HG03060 (cell line): ENCODE results near the gene KCNN4.

Source experiments
- ATAC-seq: cut with Tn5 transposase; IDR thresholded peaks from one replicate; pipeline ENCODE4 v1.9.1; 2021; ENCODE audit warnings: low read depth, moderate number of reproducible peaks; ENCODE audit not compliant: unreplicated experiment

The KCNN4 gene

GRCh38 chr19:43799502-43800142, 18.8 kb upstream of the KCNN4 start:
- no peak for ATAC-seq

DNA sequence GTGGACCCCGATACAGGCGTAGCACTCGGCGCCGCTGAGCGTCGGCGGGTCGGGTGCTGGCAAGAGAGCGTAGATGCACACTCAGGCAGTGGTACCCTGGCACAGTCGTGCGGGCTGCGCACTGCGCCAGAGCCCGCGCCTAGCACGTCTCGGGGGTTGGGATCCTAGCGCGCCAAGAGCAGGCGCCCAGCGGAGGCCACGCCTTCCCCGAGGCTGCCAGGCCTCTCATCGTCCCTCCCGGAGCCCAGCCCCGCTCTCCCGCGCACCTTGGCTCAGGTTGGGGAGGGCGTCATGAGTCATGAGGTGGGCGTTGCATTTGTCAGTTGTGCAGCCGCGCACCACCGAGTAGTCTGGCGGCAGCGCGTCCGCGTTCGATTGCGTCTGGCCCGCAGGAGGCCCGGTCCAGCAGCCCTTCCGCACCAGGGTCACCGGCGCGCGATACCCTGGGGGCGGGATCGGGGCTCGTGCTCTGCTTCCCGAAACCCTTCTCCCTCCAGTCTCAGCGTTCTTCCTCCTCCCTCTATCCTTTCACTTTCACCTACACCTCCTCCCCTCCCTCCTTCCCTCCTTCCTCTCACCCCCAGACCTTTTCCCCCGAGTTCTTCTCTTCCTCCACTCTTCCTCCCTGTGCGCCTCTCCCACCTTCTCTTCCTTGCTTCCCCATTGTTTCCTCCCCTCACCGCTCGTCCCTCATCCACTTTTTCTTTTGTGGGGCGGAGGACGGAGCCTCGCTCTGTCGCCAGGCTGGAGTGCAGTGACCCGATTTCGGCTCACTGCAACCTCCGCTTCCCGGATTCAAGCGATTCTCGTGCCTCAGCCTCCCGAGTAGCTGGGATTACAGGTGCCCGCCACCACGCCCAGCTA, 18.0 kb upstream of the KCNN4 start:
- no peak for ATAC-seq

GRCh38 chr19:43798026-43798545, 17.3 kb upstream of the KCNN4 start:
- ATAC-seq = no peak

- no peak for ATAC-seq
Measured at GRCh38 chr19:43797556-43797955, 16.8 kb upstream of the KCNN4 start.

DNA sequence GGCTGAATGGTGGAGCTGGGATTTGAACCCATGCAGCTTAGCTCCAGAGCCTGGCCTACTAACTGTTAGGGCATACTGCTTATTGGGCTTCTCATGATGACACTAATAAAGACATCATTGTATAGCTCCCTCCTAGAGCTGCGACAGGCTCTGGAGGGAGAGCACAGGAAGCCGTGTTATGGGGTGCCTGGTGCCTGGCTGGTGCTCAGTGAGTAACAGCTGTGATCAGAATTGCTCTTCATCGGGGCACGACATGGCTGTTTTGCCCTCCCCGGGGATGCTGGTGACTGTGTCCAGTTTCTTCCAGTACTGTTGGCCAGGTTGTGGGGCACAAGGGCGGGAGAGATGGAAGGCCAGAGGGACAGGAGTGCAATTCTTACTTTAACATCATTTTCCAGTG, 16.3 kb upstream of the KCNN4 start:
- ATAC-seq = no peak

- ATAC-seq = no peak
Measured at GRCh38 chr19:43790587-43790986, 9.8 kb upstream of the KCNN4 start.

GRCh38 chr19:43789029-43789428, 8.3 kb upstream of the KCNN4 start:
- ATAC-seq = no peak

DNA sequence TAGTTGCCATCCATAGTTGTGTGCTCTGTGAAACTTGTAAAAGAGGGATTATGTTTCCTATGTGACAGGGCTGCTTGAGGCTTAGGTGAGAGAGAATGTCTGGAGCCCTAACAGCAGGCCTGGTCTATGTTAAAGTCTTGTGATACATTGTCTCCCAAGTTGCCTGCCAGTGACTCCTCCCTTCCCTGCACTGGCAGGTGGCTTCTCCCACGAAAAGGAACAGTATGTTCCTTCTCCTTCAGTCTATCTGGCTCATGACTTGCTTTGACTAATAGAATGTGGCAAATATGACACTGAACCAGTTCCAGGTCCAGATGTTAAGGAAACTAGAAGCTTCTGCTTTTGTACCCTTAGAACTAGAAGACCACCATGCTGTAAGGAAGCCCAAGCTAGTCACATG, 5.9 kb upstream of the KCNN4 start:
- ATAC-seq = no peak

GRCh38 chr19:43784981-43785808, 4.4 kb upstream of the KCNN4 start:
- no peak for ATAC-seq

GRCh38 chr19:43784241-43784980, 3.6 kb upstream of the KCNN4 start:
- ATAC-seq = no peak

DNA sequence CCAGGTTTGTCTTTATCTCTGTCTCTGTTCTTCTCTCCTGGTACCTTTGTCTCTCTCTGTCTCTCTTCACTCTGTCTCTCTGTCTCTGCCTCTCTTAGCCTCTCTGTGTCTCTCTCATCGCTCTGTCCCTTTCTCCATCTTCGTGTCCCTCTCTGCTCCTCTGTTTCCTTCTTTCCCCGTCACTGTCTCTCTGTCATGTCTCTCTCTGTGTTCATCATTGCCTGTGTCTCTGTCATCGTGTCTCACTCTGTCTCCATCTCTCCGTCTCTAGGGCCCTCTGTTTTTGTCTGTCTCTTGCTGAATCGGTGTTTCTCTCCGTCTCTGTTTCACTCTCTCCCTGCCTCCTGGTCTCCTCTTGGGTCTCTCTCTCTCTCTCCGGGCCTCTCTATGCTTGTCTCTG, 2.9 kb upstream of the KCNN4 start:
- no peak for ATAC-seq

DNA sequence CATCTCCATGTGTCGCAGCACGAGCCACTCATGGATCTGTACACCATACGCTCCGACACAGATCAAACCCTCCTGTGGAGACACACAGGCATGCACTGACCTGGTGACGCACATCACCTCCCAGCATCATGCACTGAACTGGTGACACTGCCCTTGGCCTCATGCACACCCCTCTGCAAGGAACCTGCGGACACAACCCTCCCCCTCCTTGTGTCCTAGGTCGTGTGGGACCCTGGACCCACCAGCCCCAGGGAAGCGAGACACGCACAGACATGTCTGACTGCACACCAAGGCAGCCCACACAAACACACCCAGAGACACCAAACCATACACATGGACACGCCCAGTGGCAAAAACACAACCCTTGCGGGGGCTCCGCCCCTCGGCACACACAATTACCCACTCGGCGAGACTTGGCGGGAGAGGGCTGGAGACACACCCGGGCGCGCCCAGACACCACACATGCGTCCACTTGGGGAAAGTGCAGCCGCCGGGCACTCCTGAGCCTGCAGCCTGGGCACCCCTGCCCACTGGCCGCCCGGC, 2.0 kb upstream of the KCNN4 start:
- ATAC-seq = no peak

GRCh38 chr19:43782311-43782660, 1.5 kb upstream of the KCNN4 start:
- ATAC-seq = no peak

- ATAC-seq = no peak
Measured at GRCh38 chr19:43781630-43782310, 997 bp upstream of the KCNN4 start.

DNA sequence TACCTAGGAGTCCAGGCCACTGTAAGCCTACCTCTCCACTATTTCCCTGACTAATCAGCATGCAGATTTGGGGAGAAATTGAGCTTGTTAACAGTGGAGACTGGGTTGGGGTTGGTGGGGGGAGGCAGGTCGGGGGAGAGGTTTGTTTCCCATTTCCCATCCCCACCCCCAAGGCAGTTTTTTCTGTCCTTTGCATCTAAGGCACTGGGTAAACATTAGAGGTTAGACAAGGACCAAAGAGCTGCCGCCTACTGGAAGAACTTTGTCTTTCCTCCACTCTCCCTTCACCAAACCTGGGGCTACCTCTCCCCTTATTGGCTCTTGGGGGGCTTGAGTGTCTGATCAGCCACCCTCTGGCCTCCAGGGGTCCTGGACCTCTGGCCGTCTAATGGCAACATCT, 953 bp downstream of the KCNN4 start:
- ATAC-seq = no peak

DNA sequence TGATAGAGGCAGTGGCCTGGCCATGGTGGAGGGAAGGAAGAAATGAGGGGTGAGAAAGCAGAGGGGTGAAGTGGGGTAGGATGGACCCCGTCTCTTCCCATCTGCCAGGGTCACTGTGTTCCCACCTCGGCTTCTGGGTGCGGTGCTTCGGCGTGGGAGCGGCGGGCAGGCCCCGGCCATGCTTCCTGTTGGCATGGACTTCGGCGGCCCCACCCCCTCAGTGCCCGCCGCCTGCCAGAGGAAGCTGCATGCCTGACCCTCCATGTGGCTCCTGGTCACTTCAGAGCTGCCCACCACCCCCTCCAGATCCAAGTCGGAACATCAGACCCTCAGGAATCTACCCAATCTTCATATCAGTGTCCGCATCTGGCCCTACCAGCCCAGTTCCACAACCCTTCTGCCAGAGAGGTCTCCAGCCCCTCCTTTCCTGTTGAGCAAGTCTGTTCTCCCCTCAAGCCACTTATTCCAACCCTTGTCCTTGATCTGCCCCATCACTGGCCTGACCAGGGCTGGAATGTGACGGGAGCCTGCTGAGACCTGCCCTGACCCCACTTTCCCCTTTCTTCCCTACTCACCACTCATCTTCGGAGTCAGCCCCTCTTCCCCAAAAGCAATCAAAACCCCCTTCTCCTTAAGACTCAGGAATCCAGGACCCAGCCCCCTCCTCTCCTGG, 1.5 kb downstream of the KCNN4 start:
- no peak for ATAC-seq

DNA sequence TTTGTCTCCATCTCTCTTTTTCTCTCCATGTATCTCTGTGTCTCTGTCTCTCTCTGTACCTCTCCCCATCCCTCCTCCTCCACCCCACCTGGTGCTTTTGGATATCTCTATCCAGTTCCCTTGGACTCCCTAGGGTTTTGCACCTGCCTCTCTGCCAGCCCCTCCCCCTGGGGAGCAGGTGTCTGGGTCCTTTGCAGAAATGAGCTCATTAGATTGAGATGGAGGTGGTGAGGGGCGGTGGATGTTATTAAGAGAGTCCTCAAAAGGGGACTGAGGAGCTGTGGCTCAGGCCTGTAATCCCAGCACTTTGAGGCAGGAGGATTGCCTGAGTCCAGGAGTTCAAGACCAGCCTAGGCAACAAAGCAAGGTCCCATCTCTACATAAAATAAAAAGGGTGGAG, 2.1 kb downstream of the KCNN4 start:
- ATAC-seq = no peak

DNA sequence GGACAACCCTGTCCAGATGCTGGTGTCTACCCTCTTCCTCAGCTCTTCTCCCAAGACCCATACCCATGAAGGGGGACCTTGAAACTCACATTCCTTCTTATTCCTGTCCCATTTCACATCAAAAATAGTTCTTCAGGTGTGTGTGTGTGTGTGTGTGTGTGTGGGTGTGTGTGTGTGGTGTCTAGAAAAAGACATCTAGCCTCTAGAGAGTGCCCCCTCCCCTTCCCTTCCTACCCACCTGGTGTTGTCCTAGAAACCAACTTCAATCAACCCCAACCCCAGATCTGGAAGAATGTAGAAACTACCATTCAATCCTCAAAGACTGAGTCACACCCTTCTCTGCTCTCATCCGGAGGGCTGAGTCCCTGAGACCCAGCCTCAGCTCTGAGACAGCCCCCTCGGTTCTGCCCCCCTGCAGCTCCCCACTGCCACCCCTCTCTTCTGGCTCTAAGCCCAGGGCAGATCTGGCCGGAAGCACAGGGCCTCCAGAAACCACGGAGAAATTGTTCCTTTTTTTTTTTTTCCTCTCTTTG, 3.5 kb downstream of the KCNN4 start:
- no peak for ATAC-seq

DNA sequence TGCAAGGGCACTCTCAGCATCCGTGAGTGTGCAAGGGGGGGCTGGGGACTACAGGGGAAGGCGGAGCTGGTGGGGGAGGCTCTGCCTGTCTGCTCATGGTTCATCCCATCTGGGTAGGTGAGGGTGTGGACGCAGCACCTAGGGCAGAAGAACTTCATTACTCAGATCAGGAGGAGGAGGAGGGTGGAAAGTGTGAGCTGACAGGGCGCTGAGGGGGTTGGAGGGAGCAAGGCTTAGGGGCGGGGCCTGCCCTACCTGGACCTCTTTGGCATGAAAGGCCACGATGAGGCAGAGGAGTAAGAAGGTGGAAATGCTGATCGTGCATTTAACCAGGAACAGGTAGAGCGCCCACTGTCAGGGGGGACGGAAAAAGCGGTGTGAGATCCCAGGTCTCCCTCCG, 4.5 kb downstream of the KCNN4 start:
- no peak for ATAC-seq
